Ecto neural progenitor cell (in vitro differentiated cells): ENCODE results near the gene ANTXR1.

Experiments
- DNase-seq: peaks from one replicate; pipeline ENCODE4 v3.0.0-alpha.2; 2018; ENCODE audit warnings: low spot score

ANTXR1 gene

DNA sequence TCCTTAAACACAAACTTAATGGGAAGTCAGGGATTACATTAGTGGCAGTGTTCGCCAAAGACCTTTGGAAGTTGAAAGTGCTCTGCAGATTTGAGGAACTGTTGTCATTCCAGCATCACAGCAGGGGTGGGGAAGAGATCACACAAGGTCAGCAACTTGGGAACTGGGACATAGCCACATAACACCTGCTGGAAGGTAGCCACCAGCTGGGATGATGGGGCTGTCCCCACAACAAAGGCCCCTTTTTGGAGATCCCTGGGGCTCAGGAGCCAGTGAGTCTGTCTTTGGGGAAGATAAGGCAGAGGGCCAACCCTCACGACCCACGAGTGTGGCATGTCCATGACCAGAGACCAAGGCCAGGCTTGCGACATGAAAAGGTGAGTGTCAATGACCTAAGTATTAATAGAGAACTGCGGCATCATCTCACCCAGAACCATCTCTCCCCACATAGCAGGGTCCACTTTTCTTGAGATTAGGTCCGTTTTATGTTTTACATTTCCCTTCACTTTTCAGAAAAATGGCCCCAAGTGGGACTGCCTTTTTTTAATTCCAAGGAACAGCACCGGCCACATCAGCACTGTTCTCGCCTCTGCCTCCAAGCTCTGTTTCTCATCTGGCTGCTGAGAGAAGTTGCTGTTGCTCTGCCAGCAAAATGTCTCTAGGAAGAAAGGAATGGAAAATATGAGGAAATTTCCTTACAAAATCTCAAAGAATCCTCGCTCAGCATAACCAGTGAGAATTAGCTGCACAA lies 267.1 kb downstream of the ANTXR1 start:
- no peak for DNase-seq

DNA sequence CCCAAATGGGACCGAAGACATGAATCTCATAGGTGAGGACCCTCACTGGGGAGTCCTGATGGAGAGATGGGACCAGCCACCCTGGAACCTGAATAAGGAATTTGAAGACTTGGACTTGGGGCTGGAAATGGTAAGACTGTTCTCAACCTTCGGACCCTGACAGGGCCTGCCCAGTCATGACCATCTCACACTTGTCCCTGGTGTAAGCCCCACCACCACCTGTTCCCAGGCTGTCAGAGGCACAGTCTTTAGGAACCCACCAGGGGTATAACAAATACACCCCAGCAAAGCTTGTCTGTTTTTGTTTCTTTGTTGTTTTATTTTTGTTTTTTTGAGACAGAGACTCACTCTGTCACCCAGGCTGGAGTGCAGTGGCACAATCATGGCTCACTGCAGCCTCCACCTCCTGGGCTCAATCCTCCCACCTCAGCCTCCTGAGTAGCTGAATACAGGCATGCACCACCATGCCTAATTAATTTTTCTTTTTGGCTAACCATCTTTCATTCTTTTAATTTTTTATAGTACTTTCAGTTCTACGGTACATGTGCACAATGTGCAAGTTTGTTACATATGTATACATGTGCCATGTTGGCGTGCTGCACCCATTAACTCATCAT lies 267.9 kb downstream of the ANTXR1 start:
- DNase-seq: no peak

- no peak for DNase-seq
Observed at GRCh38 chr2:69285379-69285894, 272.5 kb downstream of the ANTXR1 start.

DNA sequence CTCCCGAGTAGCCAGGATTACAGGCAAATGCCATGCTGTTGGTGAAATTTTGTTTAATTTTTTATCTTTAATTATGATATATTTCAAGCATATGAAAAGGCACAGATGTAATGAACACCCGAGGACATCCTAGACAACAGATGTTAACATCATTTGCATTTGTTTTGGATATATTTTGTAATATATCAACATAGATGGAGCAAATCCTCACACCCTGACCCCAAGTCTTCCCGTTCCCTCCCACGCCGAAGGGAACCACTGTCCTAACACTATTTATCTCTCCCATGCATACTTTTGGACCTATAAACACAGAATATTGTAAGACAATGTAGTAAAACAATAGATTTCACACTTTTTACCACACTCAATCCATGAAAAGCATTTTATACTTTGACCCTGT lies 274.6 kb downstream of the ANTXR1 start:
- DNase-seq: no peak

- DNase-seq: no peak
Observed at GRCh38 chr2:69288429-69288828, 275.4 kb downstream of the ANTXR1 start.

GRCh38 chr2:69291004-69291650 lies 278.1 kb downstream of the ANTXR1 start:
- no peak for DNase-seq

DNA sequence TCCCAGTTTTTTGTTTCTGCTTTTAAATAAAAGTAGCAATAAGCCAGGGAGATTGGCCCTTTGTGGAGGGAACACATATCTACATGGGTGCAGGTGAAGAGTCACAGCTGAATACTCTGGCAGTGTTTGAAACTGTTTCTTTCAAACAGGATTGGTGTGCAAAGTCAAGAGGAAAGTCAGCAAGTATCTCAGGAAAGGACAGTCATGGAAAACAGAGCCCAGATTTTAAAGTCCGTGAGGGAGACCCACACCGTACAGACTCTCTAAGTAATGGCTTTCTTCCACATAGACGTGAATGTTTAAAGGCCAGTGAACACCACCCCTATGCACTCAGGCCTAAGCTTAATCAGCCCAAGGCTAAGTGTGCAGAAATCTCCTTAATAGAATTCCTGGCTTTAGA lies 278.7 kb downstream of the ANTXR1 start:
- DNase-seq: no peak

DNA sequence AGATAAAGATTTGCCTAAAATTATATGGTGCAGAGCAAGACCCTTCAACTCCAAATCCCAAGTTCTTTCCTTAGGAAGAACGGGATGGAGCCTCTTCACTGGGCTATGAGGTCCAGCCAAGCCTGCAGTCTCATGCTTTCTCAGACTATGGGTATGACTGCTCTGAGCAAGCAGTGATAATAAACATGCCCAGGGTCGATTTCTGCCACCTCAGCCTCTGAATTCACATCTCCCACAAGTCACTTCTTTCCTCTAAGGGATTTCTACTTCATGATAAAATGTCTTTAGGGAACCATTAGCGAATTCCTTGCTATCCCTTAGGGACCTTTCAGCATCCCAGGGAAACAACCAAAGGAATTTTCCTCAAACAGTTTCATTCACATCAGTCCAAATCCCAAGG lies 279.3 kb downstream of the ANTXR1 start:
- DNase-seq: no peak

DNA sequence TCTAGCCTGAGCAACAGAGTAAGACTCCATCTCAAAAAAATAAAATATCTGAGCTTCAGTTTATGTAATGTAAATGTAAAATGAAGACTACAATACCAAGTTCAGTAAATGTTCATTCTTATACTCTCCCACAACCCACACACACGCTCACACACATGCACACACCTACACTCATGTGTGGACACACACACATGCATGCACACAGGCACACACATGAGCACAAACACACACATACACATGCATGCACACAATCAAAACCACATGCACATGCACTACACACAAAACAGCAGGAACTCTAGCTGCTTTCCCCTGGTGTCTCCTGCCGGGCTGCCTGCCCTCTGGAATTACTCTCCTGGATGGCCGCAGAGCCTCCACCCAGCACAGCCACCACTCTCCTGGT lies 283.4 kb downstream of the ANTXR1 start:
- DNase-seq: no peak

DNA sequence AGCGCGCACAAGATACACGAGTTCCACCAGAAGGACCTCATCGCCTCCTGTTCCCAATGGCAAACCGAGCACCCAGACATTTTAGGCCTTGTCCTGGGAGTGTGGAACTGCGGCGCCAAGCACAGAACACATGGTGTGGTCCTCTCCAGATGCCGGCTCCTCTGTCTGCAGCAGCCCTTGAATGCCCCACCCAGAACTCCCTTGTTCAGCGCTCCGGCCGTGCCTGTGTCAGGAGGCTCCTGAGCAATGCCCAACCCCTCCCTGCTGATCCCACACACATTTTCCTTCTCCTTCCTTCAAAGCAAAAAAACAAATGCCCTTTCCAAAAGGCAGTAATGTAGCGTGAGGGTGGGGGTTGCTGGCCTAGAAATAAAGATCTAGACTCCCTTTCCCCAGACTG lies 284.2 kb downstream of the ANTXR1 start:
- no peak for DNase-seq

GRCh38 chr2:69298261-69298660 lies 285.3 kb downstream of the ANTXR1 start:
- DNase-seq: no peak

GRCh38 chr2:69298862-69299261 lies 285.9 kb downstream of the ANTXR1 start:
- DNase-seq: no peak
